ENCODE results near the gene ZNRD2. TPM values are rescaled to one million over a fixed set of nuclear protein-coding genes. Genes with fewer than 3 reads are reported as not detected.

The ZNRD2 gene
- total and polyA plus RNA-seq, 10 of the 15 experiments (the other 5 are each of a cell fraction or from before 2014, with no cell fraction given) = 7.9 to 111 (median 55.4) TPM

- in situ Hi-C loops (cut with MboI) = no loop called here
- BruUV-seq (replicated peaks) = no TSS peak
Observed at GRCh38 chr11:65620666-65621065, 50.4 kb downstream of the ZNRD2 start.

DNA sequence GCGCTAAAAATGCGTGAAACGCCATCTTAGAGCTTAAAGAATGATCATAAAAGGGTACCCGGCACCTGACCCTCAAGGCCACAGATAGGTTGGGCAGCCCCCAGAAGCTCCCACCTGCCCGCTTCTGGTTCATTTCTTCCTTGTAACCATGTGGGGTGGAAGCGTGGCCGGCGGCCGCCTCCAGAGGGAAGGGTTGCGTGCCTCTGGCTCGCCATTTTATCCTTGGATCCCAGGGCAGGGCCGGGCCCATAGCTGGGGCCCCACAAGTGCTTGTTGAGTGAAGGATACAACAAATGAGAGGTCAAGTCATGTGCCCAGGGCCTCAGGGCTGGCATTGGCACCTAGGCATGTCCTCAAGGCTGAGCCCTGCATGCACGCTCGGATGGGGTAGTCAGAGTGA is 51.2 kb downstream of the ZNRD2 start:
- Histone ChIP-seq H3K27me3 (replicated peaks in 1 of 2; ENCODE audit: control insufficient read depth in 2 of 2, insufficient read depth in 2 of 2, low read length in 1 of 2) (no peaks in the 10 kb centered on the region), H3K4me1 (ENCODE audit: control insufficient read depth, insufficient read depth, low read length) (peaks cover 7% of the 10 kb centered on the region; the same call in 1 of the 2 replicates), H2AFZ (ENCODE audit: control insufficient read depth, low read depth, low read length) (no peak overlapping the region), H3K36me3 (ENCODE audit: control insufficient read depth in 2 of 2, insufficient read depth in 2 of 2, low read length in 1 of 2) (peaks cover 19 to 34% of the 10 kb centered on the region in 2 experiments), H3K9me3 (replicated peaks; ENCODE audit: control insufficient read depth, insufficient read depth, low read length) (no peaks in the 10 kb centered on the region), H3K4me3 (no peak overlapping the region), H4K20me1 (ENCODE audit: control insufficient read depth, insufficient read depth) (no peaks in the 10 kb centered on the region; the same call in 1 of the 2 replicates), H3K9ac (ENCODE audit: control insufficient read depth, insufficient read depth, low read length) (no peak overlapping the region), H3K79me2 (ENCODE audit: control insufficient read depth, insufficient read depth, low read length) (peaks cover 25% of the 10 kb centered on the region), H3K27ac (ENCODE audit: control insufficient read depth, insufficient read depth) (no peak overlapping the region), H3K4me2 (ENCODE audit: control insufficient read depth, insufficient read depth) (no peak overlapping the region)
- ChIA-PET SMC1A (ENCODE audit: uncharacterized antibody, unreplicated experiment) (no interaction called here), POLR2A (interaction anchor here (1.0 kb wide), 1 partner anchor 34 kb away, joined by 4 read pairs; no protein-coding TSS in a partner anchor), CTCF (no interaction called here), RAD21 (ENCODE audit: unreplicated experiment) (no interaction called here)
- in situ Hi-C loops (cut with MboI) = no loop called here
- WGBS (ENCODE audit: insufficient coverage, insufficient replicate concordance, low lambda C conversion rate, missing lambda C conversion rate) = 97% methylated on average over 14 of the region's 14 CpGs
- TF ChIP-seq POLR2A (IDR thresholded peaks at IDR 0.05; ENCODE audit: low read depth, low read length) = 0 out of 2 replicates have a peak, but pooled peaks have one; percentile 32
- TF ChIP-seq, protein P1, sequence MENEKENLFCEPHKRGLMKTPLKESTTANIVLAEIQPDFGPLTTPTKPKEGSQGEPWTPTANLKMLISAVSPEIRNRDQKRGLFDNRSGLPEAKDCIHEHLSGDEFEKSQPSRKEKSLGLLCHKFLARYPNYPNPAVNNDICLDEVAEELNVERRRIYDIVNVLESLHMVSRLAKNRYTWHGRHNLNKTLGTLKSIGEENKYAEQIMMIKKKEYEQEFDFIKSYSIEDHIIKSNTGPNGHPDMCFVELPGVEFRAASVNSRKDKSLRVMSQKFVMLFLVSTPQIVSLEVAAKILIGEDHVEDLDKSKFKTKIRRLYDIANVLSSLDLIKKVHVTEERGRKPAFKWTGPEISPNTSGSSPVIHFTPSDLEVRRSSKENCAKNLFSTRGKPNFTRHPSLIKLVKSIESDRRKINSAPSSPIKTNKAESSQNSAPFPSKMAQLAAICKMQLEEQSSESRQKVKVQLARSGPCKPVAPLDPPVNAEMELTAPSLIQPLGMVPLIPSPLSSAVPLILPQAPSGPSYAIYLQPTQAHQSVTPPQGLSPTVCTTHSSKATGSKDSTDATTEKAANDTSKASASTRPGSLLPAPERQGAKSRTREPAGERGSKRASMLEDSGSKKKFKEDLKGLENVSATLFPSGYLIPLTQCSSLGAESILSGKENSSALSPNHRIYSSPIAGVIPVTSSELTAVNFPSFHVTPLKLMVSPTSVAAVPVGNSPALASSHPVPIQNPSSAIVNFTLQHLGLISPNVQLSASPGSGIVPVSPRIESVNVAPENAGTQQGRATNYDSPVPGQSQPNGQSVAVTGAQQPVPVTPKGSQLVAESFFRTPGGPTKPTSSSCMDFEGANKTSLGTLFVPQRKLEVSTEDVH (IDR thresholded peaks at IDR 0.05; ENCODE audit: low read depth, partially characterized antibody) = no peak
- intact Hi-C loops (cut with micrococcal nuclease; ENCODE audit: unreplicated experiment) = no loop called here
- no peak for FAIRE-seq
- ATAC-seq = no peak
- no peak for DNase-seq (ENCODE audit: low read depth, low spot score)
- BruUV-seq (replicated peaks) = no TSS peak

More at GRCh38 chr11:65620666-65621065, 50.4 kb downstream of the ZNRD2 start:
- Histone ChIP-seq H4K20me1 (ENCODE audit: control insufficient read depth, insufficient read depth) (no peaks in the 10 kb centered on the region; the same call in 1 of the 2 replicates), H3K36me3 (ENCODE audit: control insufficient read depth in 2 of 2, insufficient read depth in 2 of 2, low read length in 1 of 2) (peaks cover 17 to 30% of the 10 kb centered on the region in 2 experiments; a peak in 3 of 4 replicates), H3K27ac (ENCODE audit: control insufficient read depth, insufficient read depth) (no peak overlapping the region), H3K4me1 (ENCODE audit: control insufficient read depth, insufficient read depth, low read length) (peaks cover 7% of the 10 kb centered on the region; the same call in 1 of the 2 replicates), H3K27me3 (replicated peaks in 1 of 2; ENCODE audit: control insufficient read depth in 2 of 2, insufficient read depth in 2 of 2, low read length in 1 of 2) (no peaks in the 10 kb centered on the region), H2AFZ (ENCODE audit: control insufficient read depth, low read depth, low read length) (no peak overlapping the region), H3K9me3 (replicated peaks; ENCODE audit: control insufficient read depth, insufficient read depth, low read length) (no peaks in the 10 kb centered on the region), H3K4me2 (ENCODE audit: control insufficient read depth, insufficient read depth) (no peak overlapping the region), H3K9ac (ENCODE audit: control insufficient read depth, insufficient read depth, low read length) (no peak overlapping the region), H3K79me2 (ENCODE audit: control insufficient read depth, insufficient read depth, low read length) (peaks cover 33% of the 10 kb centered on the region), H3K4me3 (no peak overlapping the region)
- intact Hi-C loops (cut with micrococcal nuclease; ENCODE audit: unreplicated experiment) = no loop called here
- FAIRE-seq (no peak), ATAC-seq (no peak), DNase-seq (ENCODE audit: low read depth, low spot score) (no peak)
- SMC1A ChIA-PET (ENCODE audit: uncharacterized antibody, unreplicated experiment) = no interaction called here
- 96% methylated on average over 15 of the region's 19 CpGs for WGBS (ENCODE audit: insufficient coverage, insufficient replicate concordance, low lambda C conversion rate, missing lambda C conversion rate)
- CTCF ChIA-PET = no interaction called here
- POLR2A ChIA-PET = no interaction called here
- TF ChIP-seq POLR2A (IDR thresholded peaks at IDR 0.05; ENCODE audit: low read depth, low read length) (peak; percentile 69), POLR2AphosphoS2 (IDR thresholded peaks at IDR 0.05; ENCODE audit: low read depth, low read length) (no peak; the same call in 1 of the 2 replicates), STAT1 (conservative IDR thresholded peaks at IDR 0.05) (no peak)
- RAD21 ChIA-PET (ENCODE audit: unreplicated experiment) = no interaction called here

Small RNA genes within 50 kb of the gene (small RNA-seq; reads per million reads assigned to genes)
- not detected for gene AP001362.1

Other genes with a start within 250 kb of the ZNRD2 start
Only the 7 nearest of the 19 such genes appear.
- gene SCYL1, start 45.4 kb upstream of the ZNRD2 start, total RNA-seq (2014; rRNA removed) = 75.1 and 82.7 TPM in 2 replicates
- 25.9 and 29.3 TPM in 2 replicates for gene SCYL1, start 45.4 kb upstream of the ZNRD2 start, total RNA-seq (2014; rRNA removed; fragmentation: Illumina TruSeq; extraction: Trizol)
- gene SCYL1, start 45.4 kb upstream of the ZNRD2 start, total RNA-seq (2021) = 66.7 and 67.8 TPM in 2 replicates
- 17.8 and 43.1 TPM in 2 replicates for gene SCYL1, start 45.4 kb upstream of the ZNRD2 start, polyA plus RNA-seq (2011; rRNA removed)
- gene SCYL1, start 45.4 kb upstream of the ZNRD2 start, polyA plus RNA-seq (2014; fragmentation: Illumina TruSeq; extraction: Trizol) = 6.9 and 32.5 TPM in 2 replicates
- gene SCYL1, start 45.4 kb upstream of the ZNRD2 start, polyA plus RNA-seq (2014; fragmentation: Nextera tagmentation; extraction: Ambion mirVana) = 1 to 10 TPM in 1 of 2 experiments, under 1 TPM in 1; 0.80 to 6.3 TPM
- 68.0 and 74.6 TPM in 2 replicates for gene SCYL1, start 45.4 kb upstream of the ZNRD2 start, polyA plus RNA-seq (2014; rRNA removed)
- gene SCYL1, start 45.4 kb upstream of the ZNRD2 start, polyA plus RNA-seq (2016; fragmentation: Nextera tagmentation; extraction: Ambion mirVana) = 10 to 100 TPM; 59.2 to 65.4 TPM
- gene LTBP3, start 12.1 kb upstream of the ZNRD2 start, total RNA-seq (2014; rRNA removed) = 8.5 and 9.0 TPM in 2 replicates
- 1.2 and 2.2 TPM in 2 replicates for gene LTBP3, start 12.1 kb upstream of the ZNRD2 start, total RNA-seq (2014; rRNA removed; fragmentation: Illumina TruSeq; extraction: Trizol)
- 8.0 and 9.0 TPM in 2 replicates for gene LTBP3, start 12.1 kb upstream of the ZNRD2 start, total RNA-seq (2021)
- gene LTBP3, start 12.1 kb upstream of the ZNRD2 start, polyA plus RNA-seq (2011; rRNA removed) = 3.1 and 7.0 TPM in 2 replicates
- 1.00 and 2.3 TPM in 2 replicates for gene LTBP3, start 12.1 kb upstream of the ZNRD2 start, polyA plus RNA-seq (2014; fragmentation: Illumina TruSeq; extraction: Trizol)
- not detected for gene LTBP3, start 12.1 kb upstream of the ZNRD2 start, polyA plus RNA-seq (2014; fragmentation: Nextera tagmentation; extraction: Ambion mirVana)
- 12.2 and 14.7 TPM in 2 replicates for gene LTBP3, start 12.1 kb upstream of the ZNRD2 start, polyA plus RNA-seq (2014; rRNA removed)
- gene LTBP3, start 12.1 kb upstream of the ZNRD2 start, polyA plus RNA-seq (2016; fragmentation: Nextera tagmentation; extraction: Ambion mirVana) = 1 to 10 TPM; 4.0 to 5.5 TPM
- 26.2 and 32.0 TPM in 2 replicates for gene FAM89B, start 2.1 kb downstream of the ZNRD2 start, total RNA-seq (2014; rRNA removed)
- 7.2 and 10.4 TPM in 2 replicates for gene FAM89B, start 2.1 kb downstream of the ZNRD2 start, total RNA-seq (2014; rRNA removed; fragmentation: Illumina TruSeq; extraction: Trizol)
- gene FAM89B, start 2.1 kb downstream of the ZNRD2 start, total RNA-seq (2021) = 28.5 and 29.6 TPM in 2 replicates
- gene FAM89B, start 2.1 kb downstream of the ZNRD2 start, polyA plus RNA-seq (2011; rRNA removed) = 3.6 and 8.0 TPM in 2 replicates
- gene FAM89B, start 2.1 kb downstream of the ZNRD2 start, polyA plus RNA-seq (2014; fragmentation: Illumina TruSeq; extraction: Trizol) = 0.74 and 9.1 TPM in 2 replicates
- gene FAM89B, start 2.1 kb downstream of the ZNRD2 start, polyA plus RNA-seq (2014; fragmentation: Nextera tagmentation; extraction: Ambion mirVana) = 1 to 10 TPM in 1 of 2 experiments, under 1 TPM in 1; 0.34 to 2.2 TPM
- gene FAM89B, start 2.1 kb downstream of the ZNRD2 start, polyA plus RNA-seq (2014; rRNA removed) = 36.7 and 50.7 TPM in 2 replicates
- gene FAM89B, start 2.1 kb downstream of the ZNRD2 start, polyA plus RNA-seq (2016; fragmentation: Nextera tagmentation; extraction: Ambion mirVana) = 10 to 100 TPM in 1 of 2 experiments, 1 to 10 TPM in 1; 2.8 to 26.6 TPM
- 63.3 and 74.6 TPM in 2 replicates for gene EHBP1L1, start 5.6 kb downstream of the ZNRD2 start, total RNA-seq (2014; rRNA removed)
- gene EHBP1L1, start 5.6 kb downstream of the ZNRD2 start, total RNA-seq (2014; rRNA removed; fragmentation: Illumina TruSeq; extraction: Trizol) = 32.9 and 37.1 TPM in 2 replicates
- gene EHBP1L1, start 5.6 kb downstream of the ZNRD2 start, total RNA-seq (2021) = 90.7 and 92.7 TPM in 2 replicates
- gene EHBP1L1, start 5.6 kb downstream of the ZNRD2 start, polyA plus RNA-seq (2011; rRNA removed) = 21.5 and 28.4 TPM in 2 replicates
- 34.3 and 39.8 TPM in 2 replicates for gene EHBP1L1, start 5.6 kb downstream of the ZNRD2 start, polyA plus RNA-seq (2014; fragmentation: Illumina TruSeq; extraction: Trizol)
- gene EHBP1L1, start 5.6 kb downstream of the ZNRD2 start, polyA plus RNA-seq (2014; fragmentation: Nextera tagmentation; extraction: Ambion mirVana) = under 1 TPM; 0.06 to 0.09 TPM
- gene EHBP1L1, start 5.6 kb downstream of the ZNRD2 start, polyA plus RNA-seq (2014; rRNA removed) = 99.4 and 117 TPM in 2 replicates
- 10 to 100 TPM; 15.5 to 18.9 TPM for gene EHBP1L1, start 5.6 kb downstream of the ZNRD2 start, polyA plus RNA-seq (2016; fragmentation: Nextera tagmentation; extraction: Ambion mirVana)
- 0.16 and 0.23 TPM in 2 replicates for gene KCNK7, start 25.3 kb downstream of the ZNRD2 start, total RNA-seq (2014; rRNA removed)
- not detected in 2 replicates for gene KCNK7, start 25.3 kb downstream of the ZNRD2 start, total RNA-seq (2014; rRNA removed; fragmentation: Illumina TruSeq; extraction: Trizol)
- gene KCNK7, start 25.3 kb downstream of the ZNRD2 start, total RNA-seq (2021) = 0.29 and 0.54 TPM in 2 replicates
- gene KCNK7, start 25.3 kb downstream of the ZNRD2 start, polyA plus RNA-seq (2011; rRNA removed) = not detected in 2 replicates
- not detected in 2 replicates for gene KCNK7, start 25.3 kb downstream of the ZNRD2 start, polyA plus RNA-seq (2014; fragmentation: Illumina TruSeq; extraction: Trizol)
- under 1 TPM in 1 of 2 experiments, not detected in 1; 0.11 TPM for gene KCNK7, start 25.3 kb downstream of the ZNRD2 start, polyA plus RNA-seq (2014; fragmentation: Nextera tagmentation; extraction: Ambion mirVana)
- gene KCNK7, start 25.3 kb downstream of the ZNRD2 start, polyA plus RNA-seq (2014; rRNA removed) = 0.15 TPM in 1 of 2 replicates, not detected in the other
- not detected for gene KCNK7, start 25.3 kb downstream of the ZNRD2 start, polyA plus RNA-seq (2016; fragmentation: Nextera tagmentation; extraction: Ambion mirVana)
- gene MAP3K11, start 43.7 kb downstream of the ZNRD2 start, total RNA-seq (2014; rRNA removed) = 37.4 and 39.9 TPM in 2 replicates
- 13.6 and 15.1 TPM in 2 replicates for gene MAP3K11, start 43.7 kb downstream of the ZNRD2 start, total RNA-seq (2014; rRNA removed; fragmentation: Illumina TruSeq; extraction: Trizol)
- 62.6 and 64.7 TPM in 2 replicates for gene MAP3K11, start 43.7 kb downstream of the ZNRD2 start, total RNA-seq (2021)
- gene MAP3K11, start 43.7 kb downstream of the ZNRD2 start, polyA plus RNA-seq (2011; rRNA removed) = 17.0 and 27.9 TPM in 2 replicates
- gene MAP3K11, start 43.7 kb downstream of the ZNRD2 start, polyA plus RNA-seq (2014; fragmentation: Illumina TruSeq; extraction: Trizol) = 6.6 and 14.0 TPM in 2 replicates
- 1 to 10 TPM; 1.5 to 1.9 TPM for gene MAP3K11, start 43.7 kb downstream of the ZNRD2 start, polyA plus RNA-seq (2014; fragmentation: Nextera tagmentation; extraction: Ambion mirVana)
- gene MAP3K11, start 43.7 kb downstream of the ZNRD2 start, polyA plus RNA-seq (2014; rRNA removed) = 51.8 and 58.7 TPM in 2 replicates
- gene MAP3K11, start 43.7 kb downstream of the ZNRD2 start, polyA plus RNA-seq (2016; fragmentation: Nextera tagmentation; extraction: Ambion mirVana) = 10 to 100 TPM; 22.1 to 27.3 TPM
- 14.0 and 19.9 TPM in 2 replicates for gene PCNX3, start 45.3 kb downstream of the ZNRD2 start, total RNA-seq (2014; rRNA removed)
- gene PCNX3, start 45.3 kb downstream of the ZNRD2 start, total RNA-seq (2014; rRNA removed; fragmentation: Illumina TruSeq; extraction: Trizol) = 5.4 and 7.3 TPM in 2 replicates
- 39.0 and 46.6 TPM in 2 replicates for gene PCNX3, start 45.3 kb downstream of the ZNRD2 start, total RNA-seq (2021)
- gene PCNX3, start 45.3 kb downstream of the ZNRD2 start, polyA plus RNA-seq (2011; rRNA removed) = 2.9 and 8.2 TPM in 2 replicates
- gene PCNX3, start 45.3 kb downstream of the ZNRD2 start, polyA plus RNA-seq (2014; fragmentation: Illumina TruSeq; extraction: Trizol) = 1.7 and 8.6 TPM in 2 replicates
- under 1 TPM; 0.03 to 0.15 TPM for gene PCNX3, start 45.3 kb downstream of the ZNRD2 start, polyA plus RNA-seq (2014; fragmentation: Nextera tagmentation; extraction: Ambion mirVana)
- 34.1 and 40.2 TPM in 2 replicates for gene PCNX3, start 45.3 kb downstream of the ZNRD2 start, polyA plus RNA-seq (2014; rRNA removed)
- 10 to 100 TPM in 1 of 2 experiments, 1 to 10 TPM in 1; 6.8 to 10.3 TPM for gene PCNX3, start 45.3 kb downstream of the ZNRD2 start, polyA plus RNA-seq (2016; fragmentation: Nextera tagmentation; extraction: Ambion mirVana)